Astrocyte (in vitro differentiated cells and primary cell): ENCODE measurements around the gene SLC4A7. TPM values are rescaled to one million over a fixed set of nuclear protein-coding genes. Genes with fewer than 3 reads are reported as not detected.
A peak's percentile ranks its signal among the peaks of the same experiment; 100 is the strongest.

Experiments
- DNase-seq: peaks from one replicate; pipeline ENCODE4 v3.0.0-alpha.2; 2010; ENCODE audit warnings: low read depth
- FAIRE-seq: peaks from 2 replicates; lab custom pipeline; 2011; peaks lifted over from hg19 to GRCh38; lab: Jason Lieb, UNC
- H2AFZ ChIP-seq: 2 replicates; pipeline ENCODE4 v1.6.0; 2012; ENCODE audit warnings: low read depth, low read length, inconsistent platforms
- H3K27ac ChIP-seq: 2 replicates; pipeline ENCODE4 v1.5.1; 2011; ENCODE audit warnings: low read depth, low read length, inconsistent platforms
- H3K27me3 ChIP-seq: 2 replicates; pipeline ENCODE4 v1.6.0; 2011; ENCODE audit warnings: low read length, inconsistent platforms; ENCODE audit not compliant: insufficient read depth
- H3K36me3 ChIP-seq: 2 replicates; pipeline ENCODE4 v1.5.1; 2011; ENCODE audit warnings: low read length, inconsistent platforms; ENCODE audit not compliant: insufficient read depth
- H3K4me1 ChIP-seq: 2 replicates; pipeline ENCODE4 v1.5.1; 2011; ENCODE audit warnings: low read length, inconsistent platforms; ENCODE audit not compliant: insufficient read depth
- H3K4me2 ChIP-seq: 2 replicates; pipeline ENCODE4 v1.6.0; 2012; ENCODE audit warnings: low read length, inconsistent platforms
- H3K4me3 ChIP-seq: 2 replicates; pipeline ENCODE4 v1.5.1; 2011; ENCODE audit warnings: low read depth, mild to moderate bottlenecking, low read length, inconsistent platforms; ENCODE audit not compliant: insufficient read depth
- H3K79me2 ChIP-seq: 2 replicates; pipeline ENCODE4 v1.6.0; 2012; ENCODE audit warnings: mild to moderate bottlenecking, low read length, inconsistent platforms; ENCODE audit not compliant: insufficient read depth
- H3K9ac ChIP-seq: 2 replicates; pipeline ENCODE4 v1.6.0; 2012; ENCODE audit warnings: mild to moderate bottlenecking, low read length, inconsistent platforms
- H3K9me3 ChIP-seq: 2 replicates; pipeline ENCODE4 v1.5.1; 2012; ENCODE audit warnings: low read depth, mild to moderate bottlenecking, low read length, inconsistent platforms; ENCODE audit not compliant: insufficient read depth
- H4K20me1 ChIP-seq: 2 replicates; pipeline ENCODE4 v1.6.0; 2012; ENCODE audit warnings: low read length, inconsistent platforms; ENCODE audit not compliant: insufficient read depth
- H3K27ac Mint-ChIP-seq: one replicate; pipeline ENCODE4 v1.8.0; 2021; ENCODE audit warnings: mild to moderate bottlenecking, mixed read lengths; ENCODE audit not compliant: unreplicated experiment
- H3K27me3 Mint-ChIP-seq: one replicate; pipeline ENCODE4 v1.8.0; 2021; ENCODE audit warnings: low read depth, mixed read lengths; ENCODE audit not compliant: unreplicated experiment
- H3K36me3 Mint-ChIP-seq: one replicate; pipeline ENCODE4 v1.8.0; 2021; ENCODE audit warnings: low read depth, mixed read lengths; ENCODE audit not compliant: unreplicated experiment
- H3K4me1 Mint-ChIP-seq: one replicate; pipeline ENCODE4 v1.8.0; 2021; ENCODE audit warnings: low read depth, mixed read lengths; ENCODE audit not compliant: unreplicated experiment
- H3K4me3 Mint-ChIP-seq: one replicate; pipeline ENCODE4 v1.8.0; 2021; ENCODE audit warnings: mild to moderate bottlenecking, moderate library complexity, mixed read lengths; ENCODE audit not compliant: unreplicated experiment
- H3K9me3 Mint-ChIP-seq: one replicate; pipeline ENCODE4 v1.8.0; 2021; ENCODE audit warnings: mild to moderate bottlenecking, mixed read lengths; ENCODE audit not compliant: unreplicated experiment
- EZH2 ChIP-seq: IDR thresholded peaks from 2 replicates; pipeline ENCODE4 v1.6.1; 2012; ENCODE audit warnings: mild to moderate bottlenecking, low read length, inconsistent platforms; ENCODE audit not compliant: insufficient read depth
- total RNA-seq: library from RNA; stranded (reverse); gene quantifications from 2 replicates; pipeline ENCODE4 v1.2.1, GENCODE V29; 2021
- TF ChIP-seq, protein P1 (sequence below): IDR thresholded peaks from 2 replicates; pipeline ENCODE4 v1.5.1; 2011; ENCODE audit warnings: low read depth, mild to moderate bottlenecking, inconsistent platforms, low read length, moderate library complexity; ENCODE audit not compliant: insufficient read depth

Gene SLC4A7
- total RNA-seq, 1 donor from 2014 or later = 68.7 TPM

DNA sequence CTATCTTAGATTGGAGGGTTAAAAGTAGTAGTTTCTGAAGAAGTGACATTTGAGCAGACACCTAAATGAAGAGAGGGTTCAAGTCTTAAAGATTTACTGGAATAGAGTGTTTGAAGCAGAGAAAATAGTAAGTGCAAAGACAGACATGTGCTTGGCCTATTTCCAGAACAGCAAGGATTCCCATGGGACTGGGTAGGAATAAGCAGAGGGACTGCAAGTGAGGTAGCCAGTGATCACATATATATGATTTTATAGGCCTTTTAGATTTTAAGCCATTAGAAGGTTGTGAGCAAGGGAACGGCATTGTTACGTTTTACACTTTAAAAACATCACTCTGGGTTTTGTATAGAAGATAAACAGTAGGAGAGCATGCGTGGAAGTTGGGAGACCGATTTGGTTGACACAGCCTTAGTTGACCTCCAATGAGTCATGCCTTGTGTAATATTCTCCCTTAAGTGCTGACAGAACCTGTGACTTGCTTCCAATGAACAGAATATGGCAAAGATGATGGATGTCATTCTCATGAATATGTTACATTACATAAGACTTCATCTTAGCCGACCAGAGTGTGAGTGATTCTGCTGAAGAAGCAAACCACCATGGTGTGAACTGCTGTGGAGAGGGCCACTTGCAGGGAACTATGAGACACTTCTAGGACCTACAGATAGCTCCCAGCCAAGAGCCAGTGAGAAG, 37.1 kb upstream of the SLC4A7 start:
- H3K9me3 Mint-ChIP-seq = peaks cover 1% of the 10 kb centered on the region
- no peak overlapping the region for H2AFZ ChIP-seq

DNA sequence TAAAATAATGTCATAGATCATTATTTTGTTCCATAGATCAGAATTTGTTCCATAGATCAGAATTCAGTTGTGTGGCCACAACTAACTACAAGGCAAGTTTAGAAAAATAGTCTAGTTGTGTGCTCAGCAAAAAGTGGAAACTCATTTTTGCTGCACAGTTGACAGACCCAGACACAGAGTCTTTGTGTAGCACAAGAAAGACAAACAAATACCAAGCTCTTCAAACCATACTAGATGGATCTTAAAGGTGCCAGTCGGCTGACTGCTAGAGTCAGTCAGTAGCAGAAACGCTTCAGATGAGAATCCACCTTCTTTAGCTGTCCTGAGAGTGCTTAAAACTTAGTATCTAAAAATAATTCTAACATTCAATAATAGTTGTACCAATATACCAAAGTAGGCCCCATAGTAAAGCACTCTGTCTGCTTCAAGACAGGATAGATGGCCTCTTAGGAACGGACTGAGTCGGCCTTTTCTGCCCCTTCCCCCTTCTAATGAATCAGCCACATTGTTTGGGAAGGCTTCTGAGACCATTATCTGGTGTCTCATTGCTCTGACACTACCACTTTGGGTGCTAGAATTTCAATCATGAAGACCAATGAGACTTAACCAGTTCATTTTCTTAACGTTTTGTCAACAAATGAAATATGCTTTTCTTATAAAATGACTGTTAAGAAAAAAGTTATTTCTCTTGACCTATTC, 27.7 kb upstream of the SLC4A7 start:
- Histone ChIP-seq H3K4me3 (no peak overlapping the region), H3K9ac (no peak overlapping the region), H3K79me2 (no peaks in the 10 kb centered on the region), H3K4me1 (peaks cover 5% of the 10 kb centered on the region), H3K4me2 (no peak overlapping the region), H3K9me3 (no peaks in the 10 kb centered on the region), H4K20me1 (no peaks in the 10 kb centered on the region), H3K27me3 (no peaks in the 10 kb centered on the region), H3K36me3 (no peaks in the 10 kb centered on the region), H3K27ac (no peak overlapping the region), H2AFZ (peak overlapping the region; percentile 69)
- H3K9me3 Mint-ChIP-seq = no peaks in the 10 kb centered on the region
- no peaks in the 10 kb centered on the region for H3K27me3 Mint-ChIP-seq
- FAIRE-seq (no peak), DNase-seq (peak; percentile 30)
- no peaks in the 10 kb centered on the region for H3K36me3 Mint-ChIP-seq
- peak overlapping the region; percentile 86 for H3K27ac Mint-ChIP-seq
- H3K4me1 Mint-ChIP-seq = peaks cover 11% of the 10 kb centered on the region
- no peak overlapping the region for H3K4me3 Mint-ChIP-seq
- TF ChIP-seq, protein P1, sequence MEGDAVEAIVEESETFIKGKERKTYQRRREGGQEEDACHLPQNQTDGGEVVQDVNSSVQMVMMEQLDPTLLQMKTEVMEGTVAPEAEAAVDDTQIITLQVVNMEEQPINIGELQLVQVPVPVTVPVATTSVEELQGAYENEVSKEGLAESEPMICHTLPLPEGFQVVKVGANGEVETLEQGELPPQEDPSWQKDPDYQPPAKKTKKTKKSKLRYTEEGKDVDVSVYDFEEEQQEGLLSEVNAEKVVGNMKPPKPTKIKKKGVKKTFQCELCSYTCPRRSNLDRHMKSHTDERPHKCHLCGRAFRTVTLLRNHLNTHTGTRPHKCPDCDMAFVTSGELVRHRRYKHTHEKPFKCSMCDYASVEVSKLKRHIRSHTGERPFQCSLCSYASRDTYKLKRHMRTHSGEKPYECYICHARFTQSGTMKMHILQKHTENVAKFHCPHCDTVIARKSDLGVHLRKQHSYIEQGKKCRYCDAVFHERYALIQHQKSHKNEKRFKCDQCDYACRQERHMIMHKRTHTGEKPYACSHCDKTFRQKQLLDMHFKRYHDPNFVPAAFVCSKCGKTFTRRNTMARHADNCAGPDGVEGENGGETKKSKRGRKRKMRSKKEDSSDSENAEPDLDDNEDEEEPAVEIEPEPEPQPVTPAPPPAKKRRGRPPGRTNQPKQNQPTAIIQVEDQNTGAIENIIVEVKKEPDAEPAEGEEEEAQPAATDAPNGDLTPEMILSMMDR = no peak
- no peak for TF ChIP-seq EZH2

More for the DNA sequence above, 37.1 kb upstream of the SLC4A7 start:
- TF ChIP-seq, protein P1 = no peak
- TF ChIP-seq EZH2 = no peak
- DNase-seq (peak; percentile 90), FAIRE-seq (no peak)
- Histone ChIP-seq H3K4me2 (peak overlapping the region; percentile 10), H3K9ac (no peak overlapping the region), H4K20me1 (no peaks in the 10 kb centered on the region), H3K4me3 (no peak overlapping the region), H3K27me3 (no peaks in the 10 kb centered on the region), H3K79me2 (no peaks in the 10 kb centered on the region), H3K36me3 (no peaks in the 10 kb centered on the region), H3K27ac (peak overlapping the region; percentile 24), H3K4me1 (peaks cover 27% of the 10 kb centered on the region), H3K9me3 (no peaks in the 10 kb centered on the region)
- Mint-ChIP-seq H3K4me3 (no peak overlapping the region), H3K36me3 (no peaks in the 10 kb centered on the region), H3K27me3 (no peaks in the 10 kb centered on the region), H3K4me1 (peaks cover 15% of the 10 kb centered on the region), H3K27ac (no peak overlapping the region)
